GM12801 (cell line): Measurements from ENCODE around the gene DTYMK.

Experiments used
- TF ChIP-seq, protein P1 (sequence below): IDR thresholded peaks from one replicate; pipeline ENCODE4 v1.5.1; 2011; ENCODE audit warnings: control low read depth; ENCODE audit not compliant: insufficient read length; ENCODE audit errors: extremely low read depth

The DTYMK gene

GRCh38 chr2:241675885-241676284 is 10.7 kb downstream of the DTYMK start:
- TF ChIP-seq, protein P1, sequence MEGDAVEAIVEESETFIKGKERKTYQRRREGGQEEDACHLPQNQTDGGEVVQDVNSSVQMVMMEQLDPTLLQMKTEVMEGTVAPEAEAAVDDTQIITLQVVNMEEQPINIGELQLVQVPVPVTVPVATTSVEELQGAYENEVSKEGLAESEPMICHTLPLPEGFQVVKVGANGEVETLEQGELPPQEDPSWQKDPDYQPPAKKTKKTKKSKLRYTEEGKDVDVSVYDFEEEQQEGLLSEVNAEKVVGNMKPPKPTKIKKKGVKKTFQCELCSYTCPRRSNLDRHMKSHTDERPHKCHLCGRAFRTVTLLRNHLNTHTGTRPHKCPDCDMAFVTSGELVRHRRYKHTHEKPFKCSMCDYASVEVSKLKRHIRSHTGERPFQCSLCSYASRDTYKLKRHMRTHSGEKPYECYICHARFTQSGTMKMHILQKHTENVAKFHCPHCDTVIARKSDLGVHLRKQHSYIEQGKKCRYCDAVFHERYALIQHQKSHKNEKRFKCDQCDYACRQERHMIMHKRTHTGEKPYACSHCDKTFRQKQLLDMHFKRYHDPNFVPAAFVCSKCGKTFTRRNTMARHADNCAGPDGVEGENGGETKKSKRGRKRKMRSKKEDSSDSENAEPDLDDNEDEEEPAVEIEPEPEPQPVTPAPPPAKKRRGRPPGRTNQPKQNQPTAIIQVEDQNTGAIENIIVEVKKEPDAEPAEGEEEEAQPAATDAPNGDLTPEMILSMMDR: no peak

DNA sequence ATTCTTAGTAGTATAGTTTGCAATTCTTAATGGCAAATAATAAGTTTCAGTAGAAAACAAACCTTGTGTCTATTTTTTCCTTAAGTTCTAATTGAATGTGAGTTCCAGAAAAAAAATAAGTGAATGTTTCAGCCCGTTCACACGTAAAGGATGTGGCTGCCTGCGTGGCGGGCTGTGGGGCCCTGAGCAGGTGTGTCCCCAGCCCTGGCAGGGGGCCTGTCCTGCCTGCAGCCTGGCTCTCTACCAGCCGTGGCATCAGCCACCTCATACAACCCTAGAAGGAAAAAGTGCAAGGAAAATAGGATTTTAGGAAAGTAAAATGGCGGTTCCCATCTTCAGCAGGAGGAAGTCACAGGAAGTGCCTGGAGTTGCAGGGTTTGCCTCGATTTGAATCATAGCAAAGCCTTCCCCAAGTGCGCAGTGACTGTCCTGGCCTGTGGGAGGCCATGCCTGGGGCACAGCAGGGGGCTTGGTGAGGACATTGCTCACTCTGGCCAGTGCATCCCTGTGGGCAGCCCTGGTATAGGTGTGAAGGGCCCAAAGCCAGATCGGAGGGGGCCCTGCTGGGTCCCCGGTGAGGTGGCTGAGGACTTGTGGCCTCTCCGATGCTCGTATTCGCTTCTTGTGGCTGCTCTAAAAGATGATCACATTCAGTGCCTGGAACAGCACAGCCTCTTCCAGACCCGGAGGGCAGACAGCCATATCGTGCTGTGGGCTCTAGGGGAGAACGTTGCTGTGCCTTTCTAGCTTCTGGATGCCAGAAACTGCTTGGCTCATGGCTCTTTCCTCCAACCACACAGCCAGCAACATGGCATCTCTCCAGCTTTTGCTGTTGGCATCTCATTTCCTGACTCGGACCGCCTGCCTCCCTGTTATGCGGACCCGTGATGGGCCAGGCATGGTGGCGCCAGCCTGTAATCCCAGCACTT is 12.6 kb downstream of the DTYMK start:
- TF ChIP-seq, protein P1: no peak

GRCh38 chr2:241673189-241673663 is 13.4 kb downstream of the DTYMK start:
- TF ChIP-seq, protein P1: no peak

DNA sequence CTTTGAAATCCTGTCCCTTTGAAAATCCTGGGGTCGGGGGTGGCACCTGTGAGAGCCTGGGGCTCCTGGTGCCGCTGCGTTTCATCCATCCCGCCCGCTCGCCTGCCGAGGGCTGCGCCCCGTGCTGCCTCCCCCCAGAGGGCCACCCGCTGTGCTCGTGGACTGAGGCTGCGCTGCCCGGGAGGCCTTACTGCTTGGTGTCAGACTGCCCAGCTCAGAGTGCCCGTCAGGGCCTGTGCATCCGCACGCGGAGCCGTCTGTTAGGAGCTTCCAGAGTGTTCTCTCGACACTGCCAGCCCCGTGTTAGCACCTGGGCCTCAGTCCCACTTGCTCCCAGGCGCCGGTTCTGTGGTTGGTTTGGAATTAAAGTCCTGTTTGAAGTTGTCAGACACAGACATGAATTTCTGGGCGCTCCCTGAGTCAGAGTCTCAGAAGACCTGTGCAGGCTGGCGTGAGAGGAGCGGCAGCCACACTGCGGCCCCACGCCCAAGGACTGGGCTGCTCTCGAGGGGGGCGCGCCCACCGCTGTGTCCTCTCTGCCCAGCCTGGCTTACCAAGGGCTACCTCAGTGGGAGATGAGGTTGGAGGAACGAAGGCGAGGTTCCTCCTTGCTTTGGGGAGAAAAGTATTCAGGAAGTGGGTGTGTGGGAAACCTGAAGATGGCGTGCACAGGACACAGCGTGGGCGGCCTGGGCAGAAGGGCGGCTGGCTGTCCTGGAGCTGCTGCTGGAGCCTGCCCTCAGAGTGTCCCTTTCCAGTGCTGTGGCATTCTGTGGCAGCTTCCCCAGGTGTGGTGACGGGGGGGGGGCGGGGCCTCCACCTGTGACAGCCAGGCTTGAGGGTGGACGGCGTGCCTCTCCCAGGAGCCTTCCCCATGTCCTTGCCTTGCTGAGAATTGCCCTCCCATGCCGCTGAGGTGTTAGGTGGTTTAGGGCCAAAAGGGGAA is 14.1 kb downstream of the DTYMK start:
- TF ChIP-seq, protein P1: no peak

- TF ChIP-seq, protein P1: no peak
Measured at GRCh38 chr2:241671457-241672240, 15.0 kb downstream of the DTYMK start.

GRCh38 chr2:241670333-241671110 is 16.1 kb downstream of the DTYMK start:
- TF ChIP-seq, protein P1: no peak
